K562 (cell line): ENCODE results near the gene FGF11. TPM values are rescaled to one million over a fixed set of nuclear protein-coding genes. Genes with fewer than 3 reads are reported as not detected.

Source experiments
- ATAC-seq: fragments of 200-7000 bp; cut with Tn5 transposase; 3 replicates; pipeline ENCODE4 v1.9.1; 2020; ENCODE audit warnings: moderate library complexity
- BruUV-seq: library from RNA; stranded (reverse); fragments of 400-500 nt; replicated peaks from 2 replicates; lab custom pipeline; 2021; lab: Mats Ljungman, UMichigan
- CTCF ChIA-PET: fragments of 300-600 bp; formaldehyde crosslinking; extraction: SDS; loops from one replicate; lab custom pipeline; 2021; ENCODE audit warnings: low intra/inter-chr PET ratio; lab: Yijun Ruan, JAX
- POLR2A ChIA-PET: fragments of 300-600, 350-650 bp; sonication (Branson Sonifier 250); formaldehyde crosslinking; extraction: SDS; loops from one replicate; lab custom pipeline; 2021; ENCODE audit warnings: antibody characterized with exemption, inconsistent platforms; lab: Yijun Ruan, JAX
- DNase-seq, 4 experiments: peaks; one replicate each; pipeline versions ENCODE4 v3.0.0 to v3.0.0-alpha.2; 2011 to 2018; ENCODE audit warnings: low spot score in 3 of 4, mixed read lengths in 3 of 4; ENCODE audit errors: extremely low read depth in 1 of 4
- FAIRE-seq: peaks from 2 replicates; lab custom pipeline; 2011; peaks lifted over from hg19 to GRCh38; lab: Jason Lieb, UNC
- H2AFZ ChIP-seq: 2 replicates; pipeline ENCODE4 v1.6.0; 2011; ENCODE audit warnings: low read depth, low read length, control low read depth, inconsistent platforms
- H3K27ac ChIP-seq: fragments of 200-600 bp; 3 replicates; pipeline ENCODE4 v1.8.0; 2011; ENCODE audit warnings: low read depth, mild to moderate bottlenecking, control low read depth, inconsistent platforms, low read length, moderate library complexity, mixed read lengths; ENCODE audit errors: extremely low read depth
- H3K27me3 ChIP-seq, 2 experiments: fragments of 300-600 bp in 1 of 2; 2 replicates in 1 of 2; 3 replicates in 1 of 2; pipeline versions ENCODE4 v1.6.0 to v1.8.0; 2011; ENCODE audit warnings: inconsistent platforms in 2 of 2, low read length in 2 of 2, mild to moderate bottlenecking in 1 of 2, mixed read lengths in 1 of 2, moderate library complexity in 1 of 2; ENCODE audit not compliant: control insufficient read depth in 2 of 2, insufficient read depth in 2 of 2
- H3K36me3 ChIP-seq: fragments of 300-600 bp; 3 replicates; pipeline ENCODE4 v1.8.0; 2011; ENCODE audit warnings: mild to moderate bottlenecking, low read length, inconsistent platforms; ENCODE audit not compliant: control insufficient read depth, insufficient read depth
- H3K4me1 ChIP-seq, 2 experiments: fragments of 200-600 bp in 1 of 2; replicated peaks in 1 of 2; 2 replicates in 1 of 2; 3 replicates in 1 of 2; pipeline versions ENCODE4 v1.5.1 to v1.8.0; 2011; ENCODE audit warnings: inconsistent platforms in 2 of 2, low read length in 2 of 2, mild to moderate bottlenecking in 1 of 2, mixed read lengths in 1 of 2, moderate library complexity in 1 of 2; ENCODE audit not compliant: control insufficient read depth in 2 of 2, insufficient read depth in 2 of 2
- H3K4me2 ChIP-seq: 2 replicates; pipeline ENCODE4 v1.6.1; 2011; ENCODE audit warnings: low read length, control low read depth, inconsistent platforms, mixed read lengths; ENCODE audit not compliant: insufficient read depth
- H3K4me3 ChIP-seq: fragments of 200-600 bp; sonication (generic), shearing (Covaris generic); 2 replicates; pipeline ENCODE4 v1.5.1; 2016; ENCODE audit warnings: control low read depth, inconsistent platforms
- H3K79me2 ChIP-seq: fragments of 200-600 bp; 3 replicates; pipeline ENCODE4 v1.8.0; 2011; ENCODE audit warnings: low read length, inconsistent platforms; ENCODE audit not compliant: control insufficient read depth, insufficient read depth
- H3K9ac ChIP-seq, 2 experiments: 2 replicates each; pipeline versions ENCODE4 v1.6.0 to v1.6.1; 2011; ENCODE audit warnings: low read depth in 2 of 2, low read length in 2 of 2, control low read depth in 1 of 2, inconsistent platforms in 1 of 2, mild to moderate bottlenecking in 1 of 2, mixed read lengths in 1 of 2; ENCODE audit not compliant: insufficient read depth in 1 of 2
- H3K9me1 ChIP-seq: one replicate; pipeline ENCODE4 v1.6.0; 2011; ENCODE audit warnings: inconsistent platforms, mild to moderate bottlenecking, low read length, moderate library complexity; ENCODE audit not compliant: control insufficient read depth, insufficient read depth
- H3K9me3 ChIP-seq: replicated peaks from 2 replicates; pipeline ENCODE4 v1.5.1; 2011; ENCODE audit warnings: low read depth, low read length, inconsistent platforms; ENCODE audit not compliant: control insufficient read depth, insufficient read depth
- H4K20me1 ChIP-seq: replicated peaks from 2 replicates; pipeline ENCODE4 v1.6.1; 2011; ENCODE audit warnings: low read length, inconsistent platforms, mixed read lengths; ENCODE audit not compliant: control insufficient read depth, insufficient read depth
- DACH1 ChIP-seq: fragments of 450-650 bp; IDR thresholded peaks from 2 replicates; pipeline ENCODE4 v1.6.1; 2018; ENCODE audit not compliant: partially characterized antibody
- FOXM1 ChIP-seq, 2 experiments: fragments of 450-650 bp in 1 of 2; sonication (generic) in 1 of 2; formaldehyde crosslinking in 1 of 2; IDR thresholded peaks; 2 replicates each; pipeline versions ENCODE4 v1.6.1 to v1.9.0; 2017 to 2022; ENCODE audit warnings: low read depth in 2 of 2, mild to moderate bottlenecking in 2 of 2, missing genetic modification reagents in 1 of 2, moderate library complexity in 1 of 2
- HMGXB4 ChIP-seq: sonication (generic); formaldehyde crosslinking; IDR thresholded peaks from 2 replicates; pipeline ENCODE4 v1.8.1; 2023; ENCODE audit warnings: mild to moderate bottlenecking, missing genetic modification reagents
- MEIS2 ChIP-seq: fragments of 450-650 bp; IDR thresholded peaks from 2 replicates; pipeline ENCODE4 v1.6.1; 2014; ENCODE audit warnings: mild to moderate bottlenecking; ENCODE audit not compliant: partially characterized antibody
- NFYB ChIP-seq: IDR thresholded peaks from 2 replicates; pipeline ENCODE4 v1.6.1; 2011; ENCODE audit warnings: mild to moderate bottlenecking, moderate library complexity; ENCODE audit not compliant: insufficient read length; ENCODE audit errors: extremely low read depth
- VEZF1 ChIP-seq: fragments of 200-800 bp; sonication (Bioruptor generic); IDR thresholded peaks from 2 replicates; pipeline ENCODE4 v1.6.1; 2017; ENCODE audit warnings: missing genetic modification characterization, missing compliant biosample characterization
- WGBS: fragments of 100-300 bp; shearing (Covaris generic); methylation state at CpG from one replicate; pipeline ENCODE4 v1.1.6; 2016; ENCODE audit warnings: low coverage, mixed read lengths; ENCODE audit not compliant: insufficient coverage; ENCODE audit errors: missing lambda C conversion rate; 5-methylcytosine and 5-hydroxymethylcytosine counted together
- in situ Hi-C: fragments of 300-500 bp; cut with MboI; formaldehyde crosslinking; loops from 4 replicates; pipeline ENCODE4 v1.15.0; 2018; ENCODE audit warnings: inconsistent platforms, mixed read lengths
- intact Hi-C: fragments of 100-400 bp; cut with micrococcal nuclease; formaldehyde crosslinking; loops from 2 replicates; pipeline ENCODE4 v1.14.2; 2022
- polyA plus RNA-seq, 8 experiments: library from polyadenylated mRNA; depleted of rRNA in 4 of 8; stranded (reverse) in 5 of 8; unstranded in 3 of 8; fragments of >200 nt; fragmentation: Nextera tagmentation in 2 of 8; fragmentation: Illumina TruSeq in 1 of 8; extraction: Ambion mirVana in 2 of 8; extraction: Trizol in 1 of 8; gene quantifications; 2 replicates each; pipeline versions ENCODE4 v1.2.1 to v1.2.3, GENCODE V29; 2011 to 2014; ENCODE audit warnings: inconsistent platforms in 1 of 8, missing spikeins in 1 of 8
- total RNA-seq, 7 experiments: library from RNA; depleted of rRNA in 6 of 7; stranded (reverse); fragments of >200 nt in 6 of 7; fragmentation: Illumina TruSeq in 2 of 7; extraction: Trizol in 2 of 7; gene quantifications; 2 replicates each; pipeline versions ENCODE4 v1.2.1 to v1.2.3, GENCODE V29; 2011 to 2021; ENCODE audit warnings: low replicate concordance in 1 of 7
- TF ChIP-seq, protein P1 (sequence below), 3 experiments: fragments of 200-800 bp in 1 of 3; sonication (Bioruptor generic) in 1 of 3; sonication (generic) in 1 of 3; formaldehyde crosslinking in 1 of 3; IDR thresholded peaks; 2 replicates each; pipeline versions ENCODE4 v1.6.1 to v1.8.0; 2016 to 2022; ENCODE audit warnings: mild to moderate bottlenecking in 2 of 3, missing compliant biosample characterization in 2 of 3, missing genetic modification characterization in 2 of 3, missing genetic modification reagents in 1 of 3
- TF ChIP-seq, protein P2 (sequence below): sonication (generic); formaldehyde crosslinking; IDR thresholded peaks from 2 replicates; pipeline ENCODE4 v1.9.0; 2022; ENCODE audit warnings: mild to moderate bottlenecking, missing genetic modification reagents

Gene FGF11
- total and polyA plus RNA-seq, 9 of the 15 experiments (the other 6 are each of a cell fraction or from before 2014, with no cell fraction given) = 1.2 to 7.5 (median 3.0) TPM

DNA sequence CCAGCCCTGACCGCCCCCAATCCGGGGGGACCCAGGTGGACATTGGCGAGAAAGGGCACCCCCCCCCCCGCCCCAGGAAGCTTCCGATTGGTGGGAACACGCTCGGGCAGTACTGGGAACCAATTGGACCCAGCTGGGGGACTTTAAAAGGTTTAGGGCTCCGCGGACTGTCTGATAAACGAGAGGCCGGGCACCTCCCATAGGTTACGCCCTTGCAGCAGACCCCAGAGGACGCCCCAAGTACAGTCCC, 35.7 kb upstream of the FGF11 start:
- ATAC-seq = peak; percentile 68
- peak in 1 of 4 experiments; percentile 82 for DNase-seq
- in situ Hi-C loops = no loop called here
- Histone ChIP-seq H3K4me2 (peak overlapping the region; percentile 79), H3K27me3 (no peaks in the 10 kb centered on the region), H2AFZ (peak overlapping the region; percentile 90), H3K9me3 (no peaks in the 10 kb centered on the region), H3K79me2 (peaks cover 8% of the 10 kb centered on the region; the same call in 2 of the 3 replicates), H3K9ac (peak overlapping the region; percentile 75 to 85), H3K4me1 (peaks cover 11 to 25% of the 10 kb centered on the region in 2 experiments; a peak in 3 of 5 replicates), H3K4me3 (peak overlapping the region; percentile 68), H3K9me1 (no peaks in the 10 kb centered on the region), H3K27ac (peak overlapping the region; percentile 69), H3K36me3 (peaks cover 3% of the 10 kb centered on the region; the same call in 1 of the 3 replicates), H4K20me1 (no peaks in the 10 kb centered on the region)
- peak; percentile 64 for TF ChIP-seq VEZF1 (CRISPR knock-in tag)
- no peak for TF ChIP-seq HMGXB4 (CRISPR knock-in tag)
- TF ChIP-seq, protein P1, sequence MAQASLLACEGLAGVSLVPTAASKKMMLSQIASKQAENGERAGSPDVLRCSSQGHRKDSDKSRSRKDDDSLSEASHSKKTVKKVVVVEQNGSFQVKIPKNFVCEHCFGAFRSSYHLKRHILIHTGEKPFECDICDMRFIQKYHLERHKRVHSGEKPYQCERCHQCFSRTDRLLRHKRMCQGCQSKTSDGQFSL (CRISPR knock-in tag; IDR thresholded peaks at IDR 0.05) = no peak
- TF ChIP-seq, protein P1 (tag; IDR thresholded peaks at IDR 0.05) = peak in 1 of 2 experiments; percentile 61; a peak in 1 of 4 replicates
- peak; percentile 48 for TF ChIP-seq NFYB
- TF ChIP-seq, protein P2, sequence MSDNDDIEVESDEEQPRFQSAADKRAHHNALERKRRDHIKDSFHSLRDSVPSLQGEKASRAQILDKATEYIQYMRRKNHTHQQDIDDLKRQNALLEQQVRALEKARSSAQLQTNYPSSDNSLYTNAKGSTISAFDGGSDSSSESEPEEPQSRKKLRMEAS = 0 out of 2 replicates have a peak, but pooled peaks have one; percentile 19
- no peak for TF ChIP-seq MEIS2
- TF ChIP-seq DACH1 = peak; percentile 25
- TF ChIP-seq FOXM1 (IDR thresholded peaks at IDR 0.05; ENCODE audit: low read depth) = peak; percentile 22; the same call in 1 of the 2 replicates
- no peak for TF ChIP-seq FOXM1 (CRISPR knock-in tag; IDR thresholded peaks at IDR 0.05; ENCODE audit: low read depth)
- intact Hi-C loops = loop anchor here (5.0 kb wide), 2 partner anchors 34 to 79 kb away; partner anchors contain the start of genes FGF11, POLR2A, SLC35G6 and TMEM102
- no TSS peak for BruUV-seq
- ChIA-PET CTCF (no interaction called here), POLR2A (interaction anchor here (0.6 to 1.8 kb wide), 10 partner anchors 11 to 195 kb away, joined by 3 to 23 read pairs (median 4); partner anchors contain the start of genes POLR2A and ZBTB4)
- FAIRE-seq = no peak
- 0% methylated on average over 10 of the region's 13 CpGs for whole genome bisulfite sequencing
